Measurements from ENCODE around the gene NF1.

The NF1 gene

GRCh38 chr17:31281061-31281460 is 186.3 kb downstream of the NF1 start:
- no peak for TF ChIP-seq POLR2AphosphoS5 (IDR thresholded peaks at IDR 0.05; ENCODE audit: low read depth, low read length)

DNA sequence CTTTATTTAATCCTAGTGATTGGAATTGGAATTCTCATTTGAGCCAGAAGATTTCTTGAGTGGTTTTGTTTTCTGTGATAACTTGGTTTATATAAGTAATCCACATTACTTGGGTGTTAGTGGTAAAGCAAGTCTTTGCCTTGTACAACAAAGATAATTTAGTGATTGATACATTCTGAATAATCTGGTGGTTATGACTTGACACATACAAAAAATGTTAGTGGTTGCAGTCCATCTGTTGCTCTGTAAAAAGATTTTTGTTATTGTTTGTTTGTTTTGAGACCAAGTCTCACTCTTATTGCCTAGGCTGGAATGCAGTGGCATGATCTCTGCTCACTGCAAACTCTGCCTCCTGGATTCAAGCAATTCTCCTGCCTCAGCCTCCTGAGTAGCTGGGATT is 189.1 kb downstream of the NF1 start:
- no peak for TF ChIP-seq SIN3A (IDR thresholded peaks at IDR 0.05; ENCODE audit: borderline replicate concordance, insufficient read depth, low read length)
- TF ChIP-seq POLR2AphosphoS5 (IDR thresholded peaks at IDR 0.05; ENCODE audit: low read depth, low read length): no peak
- TF ChIP-seq, protein P1, sequence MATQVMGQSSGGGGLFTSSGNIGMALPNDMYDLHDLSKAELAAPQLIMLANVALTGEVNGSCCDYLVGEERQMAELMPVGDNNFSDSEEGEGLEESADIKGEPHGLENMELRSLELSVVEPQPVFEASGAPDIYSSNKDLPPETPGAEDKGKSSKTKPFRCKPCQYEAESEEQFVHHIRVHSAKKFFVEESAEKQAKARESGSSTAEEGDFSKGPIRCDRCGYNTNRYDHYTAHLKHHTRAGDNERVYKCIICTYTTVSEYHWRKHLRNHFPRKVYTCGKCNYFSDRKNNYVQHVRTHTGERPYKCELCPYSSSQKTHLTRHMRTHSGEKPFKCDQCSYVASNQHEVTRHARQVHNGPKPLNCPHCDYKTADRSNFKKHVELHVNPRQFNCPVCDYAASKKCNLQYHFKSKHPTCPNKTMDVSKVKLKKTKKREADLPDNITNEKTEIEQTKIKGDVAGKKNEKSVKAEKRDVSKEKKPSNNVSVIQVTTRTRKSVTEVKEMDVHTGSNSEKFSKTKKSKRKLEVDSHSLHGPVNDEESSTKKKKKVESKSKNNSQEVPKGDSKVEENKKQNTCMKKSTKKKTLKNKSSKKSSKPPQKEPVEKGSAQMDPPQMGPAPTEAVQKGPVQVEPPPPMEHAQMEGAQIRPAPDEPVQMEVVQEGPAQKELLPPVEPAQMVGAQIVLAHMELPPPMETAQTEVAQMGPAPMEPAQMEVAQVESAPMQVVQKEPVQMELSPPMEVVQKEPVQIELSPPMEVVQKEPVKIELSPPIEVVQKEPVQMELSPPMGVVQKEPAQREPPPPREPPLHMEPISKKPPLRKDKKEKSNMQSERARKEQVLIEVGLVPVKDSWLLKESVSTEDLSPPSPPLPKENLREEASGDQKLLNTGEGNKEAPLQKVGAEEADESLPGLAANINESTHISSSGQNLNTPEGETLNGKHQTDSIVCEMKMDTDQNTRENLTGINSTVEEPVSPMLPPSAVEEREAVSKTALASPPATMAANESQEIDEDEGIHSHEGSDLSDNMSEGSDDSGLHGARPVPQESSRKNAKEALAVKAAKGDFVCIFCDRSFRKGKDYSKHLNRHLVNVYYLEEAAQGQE (IDR thresholded peaks at IDR 0.05; ENCODE audit: insufficient read depth in 1 of 2, low read depth in 2 of 2, low read length in 2 of 2): no peak
- no peak for TF ChIP-seq FOXP2 (optimal IDR thresholded peaks at IDR 0.05; ENCODE audit: borderline replicate concordance, extremely low read depth, extremely low read length, insufficient read depth)
- no peak for TF ChIP-seq TAF1 (IDR thresholded peaks at IDR 0.05; ENCODE audit: borderline replicate concordance, insufficient read depth, low read length)

DNA sequence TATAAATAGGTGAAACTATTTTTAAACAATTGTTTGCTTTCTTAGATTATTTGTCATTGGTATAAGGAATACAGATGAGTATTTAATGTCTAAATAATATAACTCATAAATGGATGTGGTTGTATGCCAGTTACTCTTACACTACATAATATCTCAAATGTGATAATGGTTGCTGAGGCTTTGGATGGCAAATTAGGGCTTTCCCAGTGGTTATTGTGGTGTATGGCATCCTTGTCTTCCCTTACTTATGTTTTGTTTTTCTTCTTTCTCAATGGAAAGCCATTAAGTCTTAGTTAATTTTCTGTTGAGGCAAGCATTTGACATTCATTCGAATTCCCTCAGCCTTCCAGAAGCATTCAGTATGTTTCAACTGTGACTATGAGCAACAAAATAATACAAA is 191.8 kb downstream of the NF1 start:
- no peak for TF ChIP-seq SIN3A (IDR thresholded peaks at IDR 0.05; ENCODE audit: borderline replicate concordance, insufficient read depth, low read length)

GRCh38 chr17:31289790-31290189 is 195.0 kb downstream of the NF1 start:
- TF ChIP-seq TAF1 (IDR thresholded peaks at IDR 0.05; ENCODE audit: borderline replicate concordance, insufficient read depth, low read length) (no peak), FOXP2 (optimal IDR thresholded peaks at IDR 0.05; ENCODE audit: borderline replicate concordance, extremely low read depth, extremely low read length, insufficient read depth) (no peak)
- TF ChIP-seq, protein P1 (IDR thresholded peaks at IDR 0.05; ENCODE audit: insufficient read depth in 1 of 2, low read depth in 2 of 2, low read length in 2 of 2): no peak

DNA sequence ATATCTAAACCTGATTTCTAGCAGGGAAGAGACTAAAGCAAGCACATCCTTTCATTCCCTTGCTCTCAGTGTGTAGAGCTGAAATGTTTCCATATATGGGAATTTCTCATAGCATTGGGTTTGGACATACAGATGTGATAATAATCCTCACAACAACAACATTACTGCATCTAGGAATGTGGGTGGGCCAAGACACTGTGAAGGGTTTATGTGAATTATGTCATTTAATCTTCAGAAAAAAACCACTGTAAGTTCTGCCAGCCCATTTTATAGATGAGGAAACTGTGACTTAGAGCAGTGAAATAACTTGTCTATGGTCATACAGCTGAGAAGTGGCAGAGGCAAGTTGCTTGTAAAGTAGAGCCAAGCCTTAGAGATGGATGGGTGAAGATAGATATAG is 197.0 kb downstream of the NF1 start:
- TF ChIP-seq TAF1 (IDR thresholded peaks at IDR 0.05; ENCODE audit: borderline replicate concordance, insufficient read depth, low read length) (no peak), FOXP2 (optimal IDR thresholded peaks at IDR 0.05; ENCODE audit: borderline replicate concordance, extremely low read depth, extremely low read length, insufficient read depth) (no peak), SIN3A (IDR thresholded peaks at IDR 0.05; ENCODE audit: borderline replicate concordance, insufficient read depth, low read length) (no peak)
- TF ChIP-seq, protein P1 (IDR thresholded peaks at IDR 0.05; ENCODE audit: insufficient read depth in 1 of 2, low read depth in 2 of 2, low read length in 2 of 2): no peak

DNA sequence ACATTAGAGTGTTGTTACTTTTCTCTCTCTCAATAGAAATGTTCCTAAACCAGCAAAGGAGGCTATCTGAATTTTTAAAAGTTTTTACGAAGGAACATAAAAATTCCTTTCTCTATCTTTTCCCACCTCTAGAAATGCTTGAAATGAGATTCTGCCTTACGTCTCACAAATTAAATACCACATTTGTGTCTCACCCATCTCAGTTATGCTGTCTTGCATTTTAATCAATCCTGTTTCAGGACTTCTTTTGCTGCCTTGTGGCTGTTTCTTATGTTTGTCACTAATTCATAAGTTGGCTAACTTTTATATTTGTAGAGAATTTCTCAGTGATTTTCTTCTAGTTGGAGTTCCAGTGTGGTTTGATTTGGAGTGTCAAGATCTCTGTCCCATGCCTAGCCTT is 198.8 kb downstream of the NF1 start:
- TF ChIP-seq FOXP2 (optimal IDR thresholded peaks at IDR 0.05; ENCODE audit: borderline replicate concordance, extremely low read depth, extremely low read length, insufficient read depth): no peak
- TF ChIP-seq SIN3A (IDR thresholded peaks at IDR 0.05; ENCODE audit: borderline replicate concordance, insufficient read depth, low read length): no peak

- TF ChIP-seq, protein P1 (IDR thresholded peaks at IDR 0.05; ENCODE audit: insufficient read depth in 1 of 2, low read depth in 2 of 2, low read length in 2 of 2): no peak
- TF ChIP-seq SIN3A (IDR thresholded peaks at IDR 0.05; ENCODE audit: borderline replicate concordance, insufficient read depth, low read length): no peak
- TF ChIP-seq FOXP2 (optimal IDR thresholded peaks at IDR 0.05; ENCODE audit: borderline replicate concordance, extremely low read depth, extremely low read length, insufficient read depth): no peak
- TF ChIP-seq TAF1 (IDR thresholded peaks at IDR 0.05; ENCODE audit: borderline replicate concordance, insufficient read depth, low read length): no peak
These were observed 199.5 kb downstream of the NF1 start for GRCh38 chr17:31294231-31294630.
